ENCODE data around the gene NT5C1A. TPM values are rescaled to one million over a fixed set of nuclear protein-coding genes. Genes with fewer than 3 reads are reported as not detected.

The NT5C1A gene
- total RNA-seq, 3 donors from 2014 or later: 0.29 TPM; not detected in 2

- intact Hi-C loops (cut with DNase I; ENCODE audit: low total_unique reads): no loop called here
- H3K4me1 ChIP-seq: peaks cover 0 to 2% of the 10 kb centered on the region in 2 donors
- H3K4me3 ChIP-seq: no peak overlapping the region
- peaks cover 4 to 45% of the 10 kb centered on the region in 2 donors for H3K27me3 ChIP-seq
- H3K27ac ChIP-seq: no peak overlapping the region
- H3K36me3 ChIP-seq: no peaks in the 10 kb centered on the region
- TF ChIP-seq POLR2A (IDR thresholded peaks at IDR 0.05) (no peak), POLR2AphosphoS5 (IDR thresholded peaks at IDR 0.05) (no peak)
- DNase-seq (ENCODE audit: low spot score in 2 of 2): no peak
- H3K9me3 ChIP-seq: no peaks in the 10 kb centered on the region
These were observed 15.3 kb upstream of the NT5C1A start for GRCh38 chr1:39687243-39687642.

GRCh38 chr1:39685071-39685470, 13.2 kb upstream of the NT5C1A start:
- peaks cover 0 to 26% of the 10 kb centered on the region in 2 donors for H3K27me3 ChIP-seq
- intact Hi-C loops (cut with DNase I; ENCODE audit: low total_unique reads): no loop called here
- H3K36me3 ChIP-seq: no peaks in the 10 kb centered on the region
- no peaks in the 10 kb centered on the region for H3K9me3 ChIP-seq
- no peak for DNase-seq (ENCODE audit: low spot score in 2 of 2)
- no peak overlapping the region for H3K27ac ChIP-seq
- H3K4me3 ChIP-seq: no peak overlapping the region
- no peaks in the 10 kb centered on the region for H3K4me1 ChIP-seq
- TF ChIP-seq POLR2AphosphoS5 (IDR thresholded peaks at IDR 0.05) (no peak), POLR2A (IDR thresholded peaks at IDR 0.05) (no peak), CTCF (IDR thresholded peaks at IDR 0.05) (no peak)

- Histone ChIP-seq H3K4me3 (no peak overlapping the region), H3K9me3 (no peaks in the 10 kb centered on the region), H3K4me1 (no peaks in the 10 kb centered on the region), H3K36me3 (no peaks in the 10 kb centered on the region), H3K27ac (no peak overlapping the region), H3K27me3 (peaks cover 0 to 21% of the 10 kb centered on the region in 2 donors)
- DNase-seq (ENCODE audit: low spot score in 2 of 2): no peak
- TF ChIP-seq CTCF (IDR thresholded peaks at IDR 0.05): no peak
- TF ChIP-seq POLR2AphosphoS5 (IDR thresholded peaks at IDR 0.05): no peak
- no peak for TF ChIP-seq POLR2A (IDR thresholded peaks at IDR 0.05)
- intact Hi-C loops (cut with DNase I; ENCODE audit: low total_unique reads): no loop called here
These were observed 12.4 kb upstream of the NT5C1A start for GRCh38 chr1:39684313-39684664.

GRCh38 chr1:39683591-39684312, 11.8 kb upstream of the NT5C1A start:
- Histone ChIP-seq H3K27me3 (peaks cover 0 to 21% of the 10 kb centered on the region in 2 donors), H3K4me1 (no peaks in the 10 kb centered on the region), H3K9me3 (no peaks in the 10 kb centered on the region), H3K27ac (no peak overlapping the region), H3K4me3 (peak overlapping the region in 2 of 3 donors; percentile 4 to 53), H3K36me3 (no peaks in the 10 kb centered on the region)
- TF ChIP-seq CTCF (IDR thresholded peaks at IDR 0.05) (no peak), POLR2AphosphoS5 (IDR thresholded peaks at IDR 0.05) (no peak)
- no peak for DNase-seq (ENCODE audit: low spot score in 2 of 2)
- intact Hi-C loops (cut with DNase I; ENCODE audit: low total_unique reads): no loop called here

GRCh38 chr1:39681999-39682398, 10.1 kb upstream of the NT5C1A start:
- H3K9me3 ChIP-seq: no peaks in the 10 kb centered on the region
- peaks cover 0 to 21% of the 10 kb centered on the region in 2 donors for H3K27me3 ChIP-seq
- DNase-seq (ENCODE audit: low spot score in 2 of 2): no peak
- no peaks in the 10 kb centered on the region for H3K4me1 ChIP-seq
- no peaks in the 10 kb centered on the region for H3K36me3 ChIP-seq
- no peak overlapping the region for H3K27ac ChIP-seq
- no peak for TF ChIP-seq POLR2A (IDR thresholded peaks at IDR 0.05)
- TF ChIP-seq POLR2AphosphoS5 (IDR thresholded peaks at IDR 0.05): no peak
- no peak for TF ChIP-seq CTCF (IDR thresholded peaks at IDR 0.05)
- intact Hi-C loops (cut with DNase I; ENCODE audit: low total_unique reads): no loop called here
- no peak overlapping the region for H3K4me3 ChIP-seq

Data from breast epithelium (tissue), 4 donors.